HG03159 (cell line): Measurements from ENCODE around the gene B4GALT5.
A peak's percentile ranks its signal among the peaks of the same experiment; 100 is the strongest.
"Not testable (repeated sequence)": the region's sequence is repeated elsewhere in the genome, so short reads cannot be mapped to it uniquely, and the experiment has no call there.

ENCODE experiments used
- ATAC-seq: cut with Tn5 transposase; IDR thresholded peaks from one replicate; pipeline ENCODE4 v1.9.1; 2021; ENCODE audit warnings: mild to moderate bottlenecking, moderate library complexity; ENCODE audit not compliant: unreplicated experiment

The B4GALT5 gene

GRCh38 chr20:49681850-49682216 is 31.8 kb downstream of the B4GALT5 start:
- no peak for ATAC-seq

- no peak for ATAC-seq
Observed at GRCh38 chr20:49680484-49680883, 33.2 kb downstream of the B4GALT5 start.

- ATAC-seq, result no peak
Observed at GRCh38 chr20:49679634-49680033, 34.0 kb downstream of the B4GALT5 start.

DNA sequence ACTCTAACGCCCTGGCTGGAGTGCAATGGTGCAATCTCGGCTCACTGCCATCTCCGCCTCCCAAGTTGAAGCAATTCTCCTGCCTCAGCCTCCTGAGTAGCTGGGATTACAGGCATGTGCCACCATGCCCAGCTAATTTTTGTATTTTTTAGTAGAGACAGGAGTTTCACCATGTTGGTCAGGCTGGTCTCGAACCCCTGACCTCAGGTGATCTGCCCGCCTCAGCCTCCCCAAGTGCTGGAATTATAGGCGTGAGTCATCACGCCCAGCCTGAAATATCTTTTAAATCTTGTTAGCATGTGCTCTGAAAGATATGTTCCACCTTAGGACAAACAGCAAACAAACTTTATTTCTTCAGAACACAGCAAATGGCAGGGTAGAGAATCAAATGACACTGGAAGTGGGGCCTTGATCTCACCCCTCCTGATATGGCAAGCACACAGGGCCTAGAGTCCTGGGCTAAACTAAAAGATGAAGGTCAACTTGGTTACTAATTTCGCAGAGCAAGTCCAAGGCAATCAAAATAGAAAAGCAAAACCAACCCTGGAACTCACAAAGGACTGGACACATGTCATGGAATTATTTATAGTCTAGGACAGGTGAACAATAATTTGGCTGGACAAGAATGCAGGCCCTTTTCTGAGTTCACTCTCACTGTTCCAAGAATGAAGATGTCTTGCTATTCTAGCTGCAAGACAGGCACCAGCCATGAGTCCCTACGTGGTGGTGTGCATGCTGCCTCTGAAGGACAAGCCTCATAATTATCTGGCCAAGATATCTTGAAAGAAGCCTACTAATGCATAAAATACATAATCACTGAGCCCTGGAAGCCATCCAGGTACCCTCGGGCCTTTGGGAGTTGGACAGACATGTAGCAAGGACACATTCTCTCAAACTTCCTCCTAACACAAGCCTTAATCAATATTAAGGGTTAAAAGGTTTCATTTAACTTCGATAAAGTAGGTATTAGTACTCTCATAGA is 35.6 kb downstream of the B4GALT5 start:
- ATAC-seq, result no peak

DNA sequence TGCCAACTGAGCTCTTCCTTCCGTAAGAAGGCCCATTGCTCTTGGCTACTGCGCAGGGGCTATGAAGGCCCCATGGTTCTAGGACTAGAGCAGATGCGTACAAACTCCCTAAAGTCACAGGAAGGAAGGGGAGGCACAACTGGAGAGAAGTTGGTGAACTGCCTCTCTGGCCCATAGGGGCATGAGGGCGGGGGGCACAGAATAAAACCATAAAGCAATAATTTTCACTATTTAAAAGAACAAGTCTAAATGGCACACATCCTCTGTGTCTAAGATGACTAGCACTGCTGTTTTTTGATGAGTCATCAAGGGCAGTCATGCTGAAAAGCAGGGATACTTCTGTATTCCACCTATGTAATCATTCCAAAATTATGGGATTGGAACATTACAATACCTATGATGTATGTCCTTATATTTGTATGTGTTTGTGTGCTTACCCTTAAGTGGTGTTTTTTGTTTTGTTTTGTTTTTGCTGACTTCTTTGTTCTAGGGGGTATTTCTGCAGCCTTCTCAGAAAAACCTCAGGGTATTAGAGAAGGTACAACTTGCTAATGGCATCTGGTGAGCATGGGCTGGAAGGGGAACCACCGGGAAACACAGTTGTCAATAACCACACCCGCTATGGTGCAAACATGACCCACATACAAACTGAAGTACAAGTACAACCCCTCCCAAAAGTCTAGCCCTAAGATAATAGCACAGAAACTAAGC is 36.9 kb downstream of the B4GALT5 start:
- ATAC-seq, result peak; percentile 40

GRCh38 chr20:49675368-49676151 is 38.1 kb downstream of the B4GALT5 start:
- peak; percentile 68 for ATAC-seq

- no peak for ATAC-seq
Observed at GRCh38 chr20:49674383-49675352, 39.0 kb downstream of the B4GALT5 start.

GRCh38 chr20:49672096-49672664 is 41.5 kb downstream of the B4GALT5 start:
- ATAC-seq, result no peak

- ATAC-seq, result no peak
Observed at GRCh38 chr20:49671433-49671832, 42.2 kb downstream of the B4GALT5 start.

GRCh38 chr20:49669601-49670189 is 44.0 kb downstream of the B4GALT5 start:
- peak; percentile 57 for ATAC-seq

- ATAC-seq, result not testable (repeated sequence)
Observed at GRCh38 chr20:49668878-49669195, 44.8 kb downstream of the B4GALT5 start.

DNA sequence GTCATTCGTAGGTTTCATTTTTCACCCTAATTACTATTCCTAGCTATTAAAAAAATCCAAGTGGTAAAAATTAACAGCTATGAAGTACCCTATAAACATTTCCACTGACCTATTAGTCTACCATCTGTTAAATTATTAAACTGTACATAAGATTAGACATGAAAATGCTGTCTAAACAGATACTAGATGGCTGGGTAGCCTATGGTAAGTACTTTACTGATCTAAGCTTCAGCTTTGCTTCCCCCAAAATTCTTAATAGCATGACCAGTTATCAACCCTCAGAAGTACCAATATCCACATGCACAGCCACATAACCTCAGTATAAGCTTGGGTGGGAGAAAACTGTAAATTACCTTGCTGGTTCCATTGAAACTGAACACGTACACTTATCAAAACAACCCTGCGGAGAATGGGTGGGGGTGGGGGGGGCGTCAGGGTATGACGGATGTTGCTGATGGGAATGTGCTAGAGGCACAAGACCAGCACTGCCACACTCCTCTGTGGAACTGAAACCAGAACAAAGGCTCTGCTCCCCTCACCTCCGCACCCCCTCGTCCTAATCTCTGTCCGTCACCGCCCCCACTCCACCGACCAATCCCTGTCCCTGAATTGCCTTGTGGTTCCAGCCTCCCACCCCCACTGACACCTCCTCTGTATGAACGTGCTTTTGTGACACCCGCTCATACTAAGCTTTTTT is 45.3 kb downstream of the B4GALT5 start:
- ATAC-seq, result peak; percentile 70

GRCh38 chr20:49666911-49667310 is 46.8 kb downstream of the B4GALT5 start:
- ATAC-seq, result no peak

GRCh38 chr20:49665796-49666195 is 47.9 kb downstream of the B4GALT5 start:
- no peak for ATAC-seq

DNA sequence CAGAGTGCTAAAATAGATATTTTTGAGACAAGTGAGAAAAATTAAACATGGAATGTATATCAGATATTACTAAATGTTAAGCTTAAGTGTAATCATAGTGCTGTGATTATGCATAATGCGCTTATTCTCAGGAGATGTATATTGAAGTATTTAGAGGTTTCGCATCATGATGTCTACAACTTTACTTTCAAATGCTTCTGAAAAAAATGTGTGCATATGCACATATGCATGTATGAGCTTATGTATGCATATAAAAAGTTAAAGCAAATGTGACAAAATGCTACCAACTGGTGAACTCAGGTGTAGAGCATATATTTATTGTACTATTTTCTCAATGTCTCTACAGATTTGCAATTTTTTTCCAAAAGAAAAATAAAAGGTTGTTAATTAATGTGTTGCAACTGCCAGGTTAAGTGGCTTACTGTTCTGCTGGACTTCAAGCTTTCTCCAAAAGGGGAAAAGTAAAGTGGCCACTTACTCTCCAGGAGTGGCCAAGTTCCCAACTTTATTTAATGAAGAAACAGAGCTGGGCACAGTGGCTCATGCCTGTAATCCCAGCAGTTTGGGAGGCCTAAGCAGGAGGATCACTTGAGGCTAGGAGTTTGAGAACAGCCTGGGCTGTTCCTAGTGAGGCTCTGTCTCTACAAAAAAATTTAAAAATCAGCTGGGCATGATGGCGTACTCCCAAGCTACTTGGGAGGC is 48.9 kb downstream of the B4GALT5 start:
- no peak for ATAC-seq

DNA sequence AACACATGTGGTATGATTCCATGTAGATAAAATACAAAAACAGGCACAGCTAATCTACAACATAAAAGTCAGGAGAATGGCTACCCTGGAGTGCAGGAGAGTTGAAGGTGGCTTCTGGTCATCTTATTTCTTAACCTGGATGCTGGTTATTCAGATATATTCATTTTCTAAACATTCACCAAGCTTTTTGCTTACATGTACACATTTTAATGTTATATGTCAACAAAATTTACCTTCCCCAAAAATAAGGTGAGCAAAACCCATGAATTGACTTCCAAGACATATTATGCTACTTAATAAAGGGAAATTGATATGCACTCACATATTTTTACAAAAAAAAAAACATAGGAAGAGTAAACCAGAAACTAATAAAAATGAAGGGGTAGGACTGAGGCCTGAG is 50.6 kb downstream of the B4GALT5 start:
- ATAC-seq, result no peak

DNA sequence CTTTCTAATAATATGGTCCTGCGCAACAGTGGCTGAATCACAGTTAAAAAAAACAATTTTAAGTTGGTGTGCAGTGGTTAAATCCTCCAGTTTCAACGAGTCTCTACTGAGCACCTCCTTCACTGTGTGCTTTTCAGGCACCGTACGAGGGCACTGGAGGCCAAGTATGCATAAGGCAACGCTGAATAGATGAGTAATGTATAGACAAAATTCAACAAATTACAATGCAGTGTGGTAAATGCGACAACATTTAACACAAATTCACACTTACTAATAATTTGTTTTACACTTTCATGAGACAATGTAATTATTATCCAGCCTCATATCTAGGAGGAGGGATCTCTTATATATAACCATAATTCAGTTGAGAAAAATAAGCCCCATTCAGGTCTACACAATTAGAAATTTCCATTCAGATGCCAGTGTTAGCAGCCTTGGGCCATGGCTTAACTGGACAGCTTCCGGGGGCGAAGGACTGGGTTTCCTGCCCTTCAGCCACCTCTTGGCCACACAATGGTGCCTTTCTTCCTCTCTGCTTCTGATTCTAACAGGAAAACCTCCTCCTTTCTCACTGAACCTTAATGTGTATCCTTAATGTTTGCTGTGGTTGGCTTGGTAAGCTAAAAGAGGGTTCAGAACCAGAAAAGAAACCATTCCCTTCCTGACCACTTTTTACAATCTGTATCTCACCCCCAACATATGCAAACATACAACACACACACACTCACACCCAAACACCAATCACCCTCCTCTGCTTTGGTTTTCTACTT is 51.9 kb downstream of the B4GALT5 start:
- ATAC-seq, result no peak

DNA sequence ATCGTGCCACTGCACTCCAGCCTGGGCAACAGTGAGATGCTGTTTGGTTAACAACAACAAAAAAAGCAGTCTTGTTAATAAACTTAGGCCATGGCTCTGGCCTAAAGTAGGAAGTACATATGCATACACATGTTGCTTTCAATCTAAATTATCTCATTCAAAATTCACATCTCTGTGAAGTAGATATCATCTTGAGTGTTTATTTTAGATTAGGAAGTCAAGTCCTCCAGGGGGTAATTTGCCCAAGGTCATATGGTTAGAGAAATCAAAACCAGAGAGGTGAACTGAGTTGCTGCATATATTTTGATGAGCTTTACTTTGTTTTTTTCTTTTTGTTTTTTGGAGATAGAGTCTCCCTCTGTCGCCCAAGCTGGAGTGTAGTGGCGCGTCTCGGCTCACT is 52.8 kb downstream of the B4GALT5 start:
- no peak for ATAC-seq
